Left ventricle myocardium inferior (tissue), 1 donor: ENCODE results near the gene PSMB8. TPM values are rescaled to one million over a fixed set of nuclear protein-coding genes. Genes with fewer than 3 reads are reported as not detected.

Experiments
- DNase-seq: peaks from one replicate; pipeline ENCODE4 v3.0.0-alpha.2; 2020
- H3K27ac ChIP-seq: fragments of 200-600 bp; replicated peaks from 2 replicates; pipeline ENCODE4 v1.8.0; 2021
- H3K27me3 ChIP-seq: fragments of 200-600 bp; 2 replicates; pipeline ENCODE4 v1.8.0; 2021; ENCODE audit warnings: low read depth
- H3K36me3 ChIP-seq: fragments of 200-600 bp; 2 replicates; pipeline ENCODE4 v1.8.0; 2021
- H3K4me1 ChIP-seq: fragments of 200-600 bp; 2 replicates; pipeline ENCODE4 v1.8.0; 2021
- H3K4me3 ChIP-seq: fragments of 200-600 bp; 2 replicates; pipeline ENCODE4 v1.8.0; 2021; ENCODE audit warnings: mild to moderate bottlenecking, moderate library complexity
- H3K9me3 ChIP-seq: fragments of 200-600 bp; replicated peaks from 2 replicates; pipeline ENCODE4 v1.8.0; 2021
- CTCF ChIP-seq: fragments of 200-600 bp; IDR thresholded peaks from 2 replicates; pipeline ENCODE4 v1.8.0; 2021; ENCODE audit warnings: antibody characterized with exemption, mild to moderate bottlenecking, borderline replicate concordance
- intact Hi-C: fragments of 100-400 bp; cut with micrococcal nuclease; formaldehyde crosslinking; loops from one replicate; pipeline ENCODE4 v1.11.0; 2022
- total RNA-seq: library from RNA; stranded (reverse); fragmentation: NEBNext Ultra II Directional; extraction: Animal tissue kit (Norgen Biotek cat#: 25700); gene quantifications from one replicate; pipeline ENCODE4 v1.2.1, GENCODE V29; 2021
- donor health status: DM: no; HTN: yes; CAD: no; lungs with severe emphysema.

Gene PSMB8
- total RNA-seq, 1 donor from 2014 or later: 13.2 TPM

DNA sequence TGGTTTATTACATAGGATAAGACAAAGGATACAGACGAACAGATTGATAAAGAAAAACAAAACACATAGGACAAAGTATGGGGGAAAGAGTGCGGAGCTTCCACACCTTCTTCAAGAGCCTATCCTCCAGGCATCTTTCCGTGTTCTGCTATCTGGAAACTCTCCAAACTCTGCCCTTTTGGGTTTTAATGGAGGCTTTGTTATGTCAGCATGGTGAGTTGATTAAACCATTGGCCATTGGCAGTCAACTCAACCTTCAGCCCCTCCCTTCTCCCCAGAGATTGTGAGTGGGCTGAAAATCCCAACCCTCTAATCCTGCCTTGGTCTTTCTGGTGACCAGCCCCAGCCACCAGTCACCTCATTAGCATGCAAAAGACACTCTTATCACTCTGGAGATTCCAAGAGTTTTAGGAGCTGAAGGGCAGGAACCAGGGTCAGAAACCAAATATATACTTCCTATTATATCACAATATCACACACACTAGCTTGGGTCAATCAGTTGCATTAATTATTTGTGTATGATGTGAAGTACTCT, 50.9 kb downstream of the PSMB8 start:
- TF ChIP-seq CTCF: no peak
- H3K27me3 ChIP-seq: peaks cover 88% of the 10 kb centered on the region
- intact Hi-C loops: no loop called here
- no peaks in the 10 kb centered on the region for H3K36me3 ChIP-seq
- no peak overlapping the region for H3K27ac ChIP-seq
- H3K4me1 ChIP-seq: no peaks in the 10 kb centered on the region
- DNase-seq: no peak
- no peak overlapping the region for H3K4me3 ChIP-seq
- no peaks in the 10 kb centered on the region for H3K9me3 ChIP-seq

Other genes starting within 250 kb of the PSMB8 start
- gene HLA-DQA1, start 206.6 kb downstream of the PSMB8 start, total RNA-seq: 5.4 TPM
- gene HLA-DQB1, start 177.4 kb downstream of the PSMB8 start, total RNA-seq: 2.0 TPM
- gene HLA-DQA2, start 102.7 kb downstream of the PSMB8 start, total RNA-seq: 1.8 TPM
- gene HLA-DQB2, start 80.5 kb downstream of the PSMB8 start, total RNA-seq: 1.9 TPM
- not detected for gene HLA-DOB, start 27.0 kb downstream of the PSMB8 start, total RNA-seq
- gene TAP2, start 5.3 kb downstream of the PSMB8 start, total RNA-seq: 22.4 TPM
- 15.5 TPM for gene TAP1, start 9.7 kb upstream of the PSMB8 start, total RNA-seq
- gene PSMB9, start 10.1 kb upstream of the PSMB8 start, total RNA-seq: 13.4 TPM
- 9.1 TPM for gene HLA-DMB, start 97.0 kb upstream of the PSMB8 start, total RNA-seq
- 15.8 TPM for gene HLA-DMA, start 109.0 kb upstream of the PSMB8 start, total RNA-seq
- gene BRD2, start 124.5 kb upstream of the PSMB8 start, total RNA-seq: 63.4 TPM
- 1.8 TPM for gene HLA-DOA, start 165.5 kb upstream of the PSMB8 start, total RNA-seq
- gene HLA-DPA1, start 229.6 kb upstream of the PSMB8 start, total RNA-seq: 28.8 TPM
- gene HLA-DPB1, start 231.9 kb upstream of the PSMB8 start, total RNA-seq: 34.1 TPM